HG02973 (cell line): Measurements from ENCODE around the gene PLPP7.
"Not testable (repeated sequence)": the region's sequence is repeated elsewhere in the genome, so short reads cannot be mapped to it uniquely, and the experiment has no call there.

Source experiments
- ATAC-seq: cut with Tn5 transposase; IDR thresholded peaks from one replicate; pipeline ENCODE4 v1.9.1; 2021; ENCODE audit warnings: moderate library complexity; ENCODE audit not compliant: unreplicated experiment

The PLPP7 gene

GRCh38 chr9:131289301-131290035, at the start of gene PLPP7:
Gene PLPP7, plus strand, starts transcription at chr9:131289723. Its CDS starts 275 bp downstream, at chr9:131289998.
- ATAC-seq: no peak

DNA sequence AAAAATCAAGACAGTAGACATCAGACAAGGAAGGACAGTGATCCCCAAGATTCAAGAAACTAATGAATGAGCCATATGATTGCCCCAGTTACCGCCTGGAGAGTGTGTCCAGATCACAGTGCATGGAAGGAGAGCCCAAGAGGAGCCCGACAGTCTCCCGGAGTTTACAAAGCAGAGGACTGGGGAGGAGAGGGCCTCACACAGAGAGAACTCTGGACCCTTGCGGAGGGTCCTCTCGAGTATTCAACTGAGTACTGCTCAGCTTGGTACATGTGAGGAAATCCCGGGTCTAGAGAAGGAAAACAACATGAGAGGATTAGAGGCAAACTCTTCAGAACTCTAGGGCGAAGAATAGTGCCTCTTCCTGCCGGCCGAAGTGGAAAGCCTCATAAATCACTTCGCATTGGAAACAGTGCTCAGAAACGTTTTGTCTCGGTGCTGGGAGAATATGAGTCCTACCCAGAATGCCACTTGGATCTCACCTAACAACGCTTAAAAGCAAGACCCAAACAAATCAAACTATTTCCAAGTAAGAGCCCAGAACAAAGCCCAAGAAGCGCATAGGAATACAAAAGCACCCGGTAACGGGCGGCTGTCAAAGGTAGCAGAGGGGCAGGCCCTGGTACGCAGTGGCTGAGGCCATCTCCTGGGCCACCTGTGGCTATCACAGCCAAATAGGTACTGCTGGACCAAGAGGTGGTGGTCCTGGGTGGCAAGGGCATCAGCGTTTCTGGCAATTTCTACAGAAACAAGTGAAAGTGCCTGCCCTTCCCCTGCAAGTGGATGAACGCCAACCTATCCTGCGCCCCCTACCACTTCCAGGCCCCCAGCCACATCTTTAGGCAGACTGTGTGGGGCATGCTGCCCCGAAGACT, 49.2 kb upstream of the PLPP7 start:
- no peak for ATAC-seq

DNA sequence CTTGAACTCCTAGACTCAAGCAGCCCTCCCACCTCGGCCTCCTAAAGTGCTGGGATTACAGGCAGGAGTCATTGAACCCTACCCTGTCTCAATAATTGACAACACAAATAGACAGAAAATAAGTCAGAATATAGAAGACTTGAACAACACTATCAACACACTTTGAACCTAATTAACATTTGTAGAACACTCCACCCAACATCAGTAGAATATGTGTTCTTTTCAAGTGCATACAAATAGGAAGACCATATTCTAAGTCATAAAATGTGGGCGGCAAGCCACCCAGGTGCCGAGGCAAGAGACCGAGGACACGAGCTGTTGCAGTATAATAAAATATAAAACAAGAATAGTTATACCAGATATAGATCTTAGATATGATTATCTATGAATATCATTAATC, 45.2 kb upstream of the PLPP7 start:
- not testable (repeated sequence) for ATAC-seq

DNA sequence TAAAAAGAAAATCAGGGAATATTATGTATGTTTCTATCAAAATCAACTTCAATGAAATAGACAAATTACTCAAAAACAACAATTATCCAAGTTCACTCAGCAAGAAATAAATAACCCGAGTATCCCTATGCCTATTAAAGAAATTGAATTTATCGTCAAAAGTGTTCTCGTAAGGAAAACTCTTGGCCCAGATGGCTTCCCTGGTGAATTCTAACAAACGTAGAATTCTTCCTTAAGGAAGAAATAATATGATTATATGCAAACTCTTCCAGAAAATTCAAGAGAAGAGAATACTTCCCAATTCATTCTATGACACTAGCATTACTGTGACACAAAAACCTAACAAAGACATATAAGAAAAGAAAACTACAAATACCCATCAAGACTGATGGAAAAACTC, 42.9 kb upstream of the PLPP7 start:
- no peak for ATAC-seq

GRCh38 chr9:131252120-131252519, 37.4 kb upstream of the PLPP7 start:
- ATAC-seq: no peak

DNA sequence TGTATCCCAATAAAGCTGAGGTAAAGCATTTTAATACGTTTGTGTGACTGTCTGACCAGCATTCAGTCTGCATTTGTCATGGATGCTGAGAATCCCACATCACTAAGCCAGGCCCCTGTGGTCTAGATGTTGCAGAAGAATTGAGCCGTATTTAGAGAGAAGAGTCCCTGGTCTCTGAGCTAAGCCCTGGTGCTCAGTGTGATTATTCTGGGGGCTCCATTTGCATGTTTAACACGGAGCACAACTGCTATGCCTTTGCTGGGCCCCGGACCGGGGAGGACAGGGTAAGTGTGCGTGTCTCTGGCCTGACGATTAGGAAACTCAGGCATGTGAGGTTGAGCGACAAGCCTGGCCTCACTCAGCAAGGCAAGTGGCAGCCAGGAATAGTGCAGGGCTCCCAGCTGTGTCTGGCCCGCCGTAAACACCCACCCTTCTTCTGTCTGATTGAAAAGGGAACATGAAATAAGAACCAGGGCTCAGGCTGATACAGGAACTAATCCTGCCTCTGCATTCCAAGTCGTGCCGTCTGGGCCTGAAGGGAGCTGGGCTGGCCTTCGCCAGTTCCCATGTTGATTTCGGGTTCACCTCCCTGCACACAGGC, 35.5 kb upstream of the PLPP7 start:
- no peak for ATAC-seq

GRCh38 chr9:131254626-131255025, 34.9 kb upstream of the PLPP7 start:
- ATAC-seq: no peak

GRCh38 chr9:131255676-131256197, 33.8 kb upstream of the PLPP7 start:
- no peak for ATAC-seq

DNA sequence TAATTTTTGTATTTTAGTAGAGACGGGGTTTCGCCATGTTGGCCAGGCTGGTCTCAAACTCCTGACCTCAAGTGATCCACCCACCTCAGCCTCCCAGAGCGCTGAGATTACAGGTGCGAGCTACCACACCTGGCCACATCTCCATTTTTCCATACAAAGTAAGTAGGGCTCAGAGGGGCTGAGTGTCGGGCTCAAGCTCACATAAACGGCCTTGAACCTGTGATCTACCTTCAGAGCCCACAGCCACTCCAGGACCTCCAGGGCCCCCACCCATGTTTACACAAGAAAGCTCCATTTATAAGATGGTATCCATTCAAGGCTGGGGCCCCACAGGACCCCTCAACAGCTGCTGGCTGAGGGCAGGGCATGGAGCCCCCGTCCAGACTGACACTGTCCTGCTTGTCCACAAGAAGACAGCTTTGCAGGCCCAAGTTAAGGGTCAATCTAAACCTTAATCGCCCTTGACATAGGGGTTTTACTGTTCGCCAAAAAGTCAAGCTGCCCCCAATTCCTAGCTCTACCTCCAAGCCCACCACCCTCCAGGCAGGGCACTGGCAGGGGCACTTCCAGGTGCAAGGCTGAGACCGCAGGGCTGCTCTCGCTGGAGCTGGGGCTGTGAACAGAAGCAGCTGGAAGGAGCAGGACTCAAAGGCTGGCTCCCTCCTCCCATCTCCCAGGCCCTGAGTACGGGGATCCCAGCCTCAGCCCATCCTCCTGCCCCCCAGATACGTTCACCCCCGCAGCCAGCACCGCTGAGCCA, 32.1 kb upstream of the PLPP7 start:
- no peak for ATAC-seq

GRCh38 chr9:131258186-131258585, 31.3 kb upstream of the PLPP7 start:
- ATAC-seq: no peak

- ATAC-seq: no peak
Measured at GRCh38 chr9:131258698-131259431, 30.7 kb upstream of the PLPP7 start.

DNA sequence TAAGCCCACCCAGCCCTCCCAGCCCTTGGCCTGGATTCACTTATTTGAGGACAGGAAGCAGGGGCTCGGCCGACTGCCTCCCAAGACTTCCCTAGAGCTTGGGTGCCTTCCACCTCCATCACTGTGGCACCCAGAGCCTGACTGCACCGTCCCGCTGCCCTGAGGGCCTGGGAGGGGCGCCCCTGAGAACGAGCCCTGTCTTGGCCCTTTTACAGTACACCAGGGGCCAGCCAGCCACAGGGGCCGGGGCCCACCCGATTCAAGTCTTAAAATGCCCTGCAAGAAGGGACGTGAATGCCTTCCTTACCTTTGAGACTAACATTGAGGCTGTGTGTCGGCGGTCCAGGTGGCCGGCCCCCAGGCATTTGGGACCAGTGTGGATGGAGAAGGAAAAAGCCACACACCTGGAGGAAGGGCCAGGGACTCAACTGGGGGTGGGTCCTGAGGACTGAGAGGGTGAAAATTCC, 30.1 kb upstream of the PLPP7 start:
- ATAC-seq: no peak

GRCh38 chr9:131259916-131260597, 29.5 kb upstream of the PLPP7 start:
- no peak for ATAC-seq

DNA sequence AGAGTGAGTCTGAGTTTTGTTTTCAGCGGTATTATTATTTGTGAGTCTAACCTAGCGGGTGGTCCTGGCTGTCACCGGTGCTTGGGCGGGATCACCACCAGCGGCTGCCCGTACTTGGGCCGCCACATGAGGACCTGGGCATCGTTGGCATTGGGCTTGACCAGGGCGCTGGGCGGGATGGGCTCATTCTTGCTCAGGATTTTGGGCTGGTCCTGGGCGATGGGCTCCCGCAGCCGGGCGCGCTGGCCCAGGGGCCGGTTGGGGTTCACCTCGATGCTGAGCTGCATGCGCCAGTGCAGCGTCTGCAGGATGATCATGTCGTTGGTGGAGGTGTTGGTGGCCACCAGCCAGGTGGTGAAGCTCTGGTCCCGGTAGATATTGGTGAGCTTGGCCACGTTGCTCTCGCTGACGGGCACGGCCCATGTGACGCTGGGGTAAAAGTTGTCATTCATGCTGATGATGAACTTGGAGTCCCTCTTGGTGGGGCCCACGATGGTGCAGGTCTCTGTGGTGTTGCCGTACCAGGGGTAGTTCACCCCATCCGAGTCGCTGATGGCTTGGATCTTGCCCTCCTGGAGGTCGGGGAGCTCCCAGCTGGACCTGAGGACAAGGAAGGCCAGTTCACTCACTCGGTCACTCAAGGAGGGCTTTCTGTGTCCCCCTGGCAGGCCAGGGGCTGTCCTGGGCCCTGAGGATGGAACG, 28.6 kb upstream of the PLPP7 start:
- no peak for ATAC-seq

DNA sequence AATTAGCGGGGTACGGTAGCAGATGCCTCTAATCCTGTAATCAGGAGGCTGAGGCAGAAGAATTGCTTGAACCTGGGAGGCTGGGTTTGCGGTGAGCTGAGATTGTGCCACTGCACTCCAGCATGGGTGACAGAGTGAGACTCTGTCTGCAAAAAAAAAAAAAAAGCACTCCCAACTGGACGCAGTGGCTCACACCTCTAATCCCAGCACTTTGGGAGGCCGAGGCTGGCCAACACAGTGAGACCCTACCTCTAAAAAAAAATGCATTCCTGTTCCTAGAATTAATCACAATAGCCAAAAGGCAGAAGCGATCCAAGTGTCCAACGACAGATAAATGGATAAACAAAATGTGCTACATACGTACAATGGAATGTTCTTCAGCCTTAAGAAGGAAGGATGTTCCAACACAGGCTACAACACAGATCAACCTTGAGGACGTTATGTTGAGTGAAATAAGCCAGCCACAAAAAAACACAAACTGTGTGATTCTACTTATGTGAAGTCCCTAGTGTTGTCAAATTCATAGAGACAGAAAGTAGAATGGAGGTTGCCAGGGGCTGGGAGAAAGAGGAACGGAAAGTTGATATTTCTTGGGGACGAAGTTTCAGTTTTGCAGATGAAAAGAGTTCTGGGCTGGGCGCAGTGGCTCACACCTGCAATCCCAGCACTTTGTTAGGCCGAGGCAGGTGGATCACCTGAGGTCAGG, 27.0 kb upstream of the PLPP7 start:
- ATAC-seq: no peak

GRCh38 chr9:131263033-131263343, 26.5 kb upstream of the PLPP7 start:
- ATAC-seq: not testable (repeated sequence)

DNA sequence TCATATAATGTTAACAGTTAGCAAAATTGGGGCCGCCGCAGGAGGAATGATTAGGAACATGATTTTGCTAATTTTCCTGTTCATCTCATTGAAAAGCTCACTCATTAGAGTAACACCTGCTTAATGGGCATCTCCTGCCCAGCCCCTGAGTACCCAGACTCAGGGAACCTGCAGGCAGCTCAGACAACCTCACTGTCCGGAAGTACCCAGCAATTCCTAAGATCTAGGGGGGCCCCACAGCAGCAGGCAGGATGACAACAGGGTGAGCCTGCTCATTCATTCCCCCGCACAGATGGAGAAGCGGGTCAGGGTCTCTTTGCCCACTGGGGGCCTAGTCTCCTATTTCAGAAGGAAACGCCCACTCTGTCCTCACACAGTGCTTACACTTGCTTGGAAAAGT, 25.8 kb upstream of the PLPP7 start:
- no peak for ATAC-seq

DNA sequence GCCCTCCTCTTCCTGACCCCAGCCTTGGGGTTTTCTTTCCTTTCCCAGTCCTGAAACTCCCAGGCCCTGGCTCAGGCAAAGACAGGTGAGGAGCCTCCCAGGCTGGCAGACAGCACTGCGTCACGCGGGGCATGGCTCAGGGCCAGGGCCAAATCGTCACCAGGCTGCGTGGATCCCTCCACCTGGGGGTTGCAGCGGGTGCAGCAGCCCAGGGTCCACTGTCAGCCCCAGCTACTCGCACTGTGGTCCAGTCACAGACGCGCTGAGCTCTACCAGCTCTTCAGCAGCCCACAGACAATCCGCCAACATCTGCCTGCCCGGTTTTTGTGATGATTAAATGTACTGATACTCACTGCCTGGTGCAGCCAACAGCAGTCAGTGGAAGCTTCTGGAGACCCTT, 25.3 kb upstream of the PLPP7 start:
- ATAC-seq: no peak
